ENCODE measurements around the gene VAV3. TPM values are rescaled to one million over a fixed set of nuclear protein-coding genes. Genes with fewer than 3 reads are reported as not detected.

VAV3 gene
- total RNA-seq, 2 experiments from 2014 or later: 5.5 to 5.6 TPM

GRCh38 chr1:107867897-107868296, 97.1 kb downstream of the VAV3 start:
- H3K4me3 Mint-ChIP-seq: no peak overlapping the region
- no peaks in the 10 kb centered on the region for H3K36me3 Mint-ChIP-seq (ENCODE audit: low read depth)
- Histone ChIP-seq H3K36me3 (ENCODE audit: insufficient read depth, low read length) (no peaks in the 10 kb centered on the region), H3K9me3 (ENCODE audit: control insufficient read depth in 1 of 2, insufficient read depth in 1 of 2, low read length in 2 of 2) (no peaks in the 10 kb centered on the region), H3K4me3 (ENCODE audit: low read length) (no peak overlapping the region), H3K27ac (ENCODE audit: low read depth in 1 of 2, low read length in 2 of 2) (no peak overlapping the region), H3K4me1 (ENCODE audit: insufficient read depth, low read length) (peaks cover 3% of the 10 kb centered on the region), H3K27me3 (ENCODE audit: control insufficient read depth in 1 of 2, insufficient read depth in 2 of 2, low read length in 2 of 2) (no peaks in the 10 kb centered on the region)
- peaks cover 3% of the 10 kb centered on the region for H3K9me3 Mint-ChIP-seq
- H3K27ac Mint-ChIP-seq: no peak overlapping the region
- ATAC-seq (ENCODE audit: poor library complexity): no peak
- intact Hi-C loops (cut with DNase I, micrococcal nuclease): no loop called here
- ChIA-PET POLR2A (no interaction called here), CTCF (no interaction called here)
- H3K4me1 Mint-ChIP-seq (ENCODE audit: low read depth): peaks cover 13% of the 10 kb centered on the region
- no peaks in the 10 kb centered on the region for H3K27me3 Mint-ChIP-seq
- no peak for TF ChIP-seq CTCF (IDR thresholded peaks at IDR 0.05)
- DNase-seq: no peak

GRCh38 chr1:107867422-107867821, 97.6 kb downstream of the VAV3 start:
- POLR2A ChIA-PET: no interaction called here
- no peak overlapping the region for H3K27ac Mint-ChIP-seq
- CTCF ChIA-PET: no interaction called here

GRCh38 chr1:107866870-107867269, 98.1 kb downstream of the VAV3 start:
- intact Hi-C loops (cut with DNase I, micrococcal nuclease): no loop called here

More at GRCh38 chr1:107867422-107867821, 97.6 kb downstream of the VAV3 start:
- H3K4me3 ChIP-seq (ENCODE audit: low read length): no peak overlapping the region
- no peaks in the 10 kb centered on the region for H3K27me3 ChIP-seq (ENCODE audit: control insufficient read depth in 1 of 2, insufficient read depth in 2 of 2, low read length in 2 of 2)
- no peaks in the 10 kb centered on the region for H3K9me3 ChIP-seq (ENCODE audit: control insufficient read depth in 1 of 2, insufficient read depth in 1 of 2, low read length in 2 of 2)
- Mint-ChIP-seq H3K36me3 (ENCODE audit: low read depth) (no peaks in the 10 kb centered on the region), H3K27me3 (no peaks in the 10 kb centered on the region), H3K4me3 (no peak overlapping the region), H3K9me3 (peaks cover 3% of the 10 kb centered on the region), H3K4me1 (ENCODE audit: low read depth) (peaks cover 13% of the 10 kb centered on the region)
- no peaks in the 10 kb centered on the region for H3K36me3 ChIP-seq (ENCODE audit: insufficient read depth, low read length)
- no peak overlapping the region for H3K27ac ChIP-seq (ENCODE audit: low read depth in 1 of 2, low read length in 2 of 2)
- ATAC-seq (ENCODE audit: poor library complexity): no peak
- H3K4me1 ChIP-seq (ENCODE audit: insufficient read depth, low read length): peaks cover 3% of the 10 kb centered on the region
- no peak for DNase-seq
- intact Hi-C loops (cut with DNase I, micrococcal nuclease): no loop called here
- TF ChIP-seq CTCF (IDR thresholded peaks at IDR 0.05): no peak

More at GRCh38 chr1:107866870-107867269, 98.1 kb downstream of the VAV3 start:
- no peaks in the 10 kb centered on the region for H3K27me3 ChIP-seq (ENCODE audit: control insufficient read depth in 1 of 2, insufficient read depth in 2 of 2, low read length in 2 of 2)
- Mint-ChIP-seq H3K27ac (no peak overlapping the region), H3K36me3 (ENCODE audit: low read depth) (no peaks in the 10 kb centered on the region), H3K9me3 (peaks cover 3% of the 10 kb centered on the region), H3K27me3 (no peaks in the 10 kb centered on the region), H3K4me1 (ENCODE audit: low read depth) (peaks cover 13% of the 10 kb centered on the region), H3K4me3 (no peak overlapping the region)
- TF ChIP-seq CTCF (IDR thresholded peaks at IDR 0.05): no peak
- H3K4me1 ChIP-seq (ENCODE audit: insufficient read depth, low read length): peaks cover 3% of the 10 kb centered on the region
- ChIA-PET CTCF (interaction anchor here (0.6 kb wide), 1 partner anchor 1036 kb away, joined by 3 read pairs; no protein-coding TSS in a partner anchor), POLR2A (no interaction called here)
- H3K4me3 ChIP-seq (ENCODE audit: low read length): no peak overlapping the region
- H3K9me3 ChIP-seq (ENCODE audit: control insufficient read depth in 1 of 2, insufficient read depth in 1 of 2, low read length in 2 of 2): peaks cover 3 to 5% of the 10 kb centered on the region in 2 experiments
- DNase-seq (no peak), ATAC-seq (ENCODE audit: poor library complexity) (no peak)
- H3K27ac ChIP-seq (ENCODE audit: low read depth in 1 of 2, low read length in 2 of 2): no peak overlapping the region
- H3K36me3 ChIP-seq (ENCODE audit: insufficient read depth, low read length): no peaks in the 10 kb centered on the region

Measured in CD4-positive, alpha-beta T cell (primary cell).